GM12875 (cell line): Measurements from ENCODE around the gene MAT2A.

Experiments used
- H3K4me3 ChIP-seq: one replicate; pipeline ENCODE4 v1.5.1; 2011; ENCODE audit warnings: low read depth, low read length, control low read depth
- TF ChIP-seq, protein P1 (sequence below): IDR thresholded peaks from 2 replicates; pipeline ENCODE4 v1.5.1; 2011; ENCODE audit warnings: low read depth, mild to moderate bottlenecking, control low read depth, inconsistent platforms, low read length, moderate library complexity, borderline replicate concordance; ENCODE audit not compliant: insufficient read depth

The MAT2A gene

DNA sequence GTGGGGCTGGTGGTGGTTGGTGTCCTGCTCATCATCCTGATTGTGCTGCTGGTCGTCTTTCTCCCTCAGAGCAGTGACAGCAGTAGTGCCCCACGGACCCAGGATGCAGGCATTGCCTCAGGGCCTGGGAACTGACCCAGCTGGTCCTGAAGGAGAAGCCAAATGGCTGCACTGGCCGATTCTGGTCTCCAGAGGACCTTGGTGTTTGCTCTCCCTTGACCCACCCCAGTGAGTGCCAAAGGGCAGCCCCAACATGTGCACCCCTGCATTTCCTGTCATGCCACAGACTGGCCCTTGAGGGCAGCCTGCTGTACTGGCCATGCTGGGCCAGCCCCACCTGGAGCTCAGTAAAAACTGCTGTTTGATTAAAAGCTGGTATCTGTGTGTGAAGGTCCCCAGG is 54.1 kb downstream of the MAT2A start:
- H3K4me3 ChIP-seq: no peak overlapping the region
- TF ChIP-seq, protein P1, sequence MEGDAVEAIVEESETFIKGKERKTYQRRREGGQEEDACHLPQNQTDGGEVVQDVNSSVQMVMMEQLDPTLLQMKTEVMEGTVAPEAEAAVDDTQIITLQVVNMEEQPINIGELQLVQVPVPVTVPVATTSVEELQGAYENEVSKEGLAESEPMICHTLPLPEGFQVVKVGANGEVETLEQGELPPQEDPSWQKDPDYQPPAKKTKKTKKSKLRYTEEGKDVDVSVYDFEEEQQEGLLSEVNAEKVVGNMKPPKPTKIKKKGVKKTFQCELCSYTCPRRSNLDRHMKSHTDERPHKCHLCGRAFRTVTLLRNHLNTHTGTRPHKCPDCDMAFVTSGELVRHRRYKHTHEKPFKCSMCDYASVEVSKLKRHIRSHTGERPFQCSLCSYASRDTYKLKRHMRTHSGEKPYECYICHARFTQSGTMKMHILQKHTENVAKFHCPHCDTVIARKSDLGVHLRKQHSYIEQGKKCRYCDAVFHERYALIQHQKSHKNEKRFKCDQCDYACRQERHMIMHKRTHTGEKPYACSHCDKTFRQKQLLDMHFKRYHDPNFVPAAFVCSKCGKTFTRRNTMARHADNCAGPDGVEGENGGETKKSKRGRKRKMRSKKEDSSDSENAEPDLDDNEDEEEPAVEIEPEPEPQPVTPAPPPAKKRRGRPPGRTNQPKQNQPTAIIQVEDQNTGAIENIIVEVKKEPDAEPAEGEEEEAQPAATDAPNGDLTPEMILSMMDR: no peak
